ENCODE results near the gene ALDH18A1.
A peak's percentile ranks its signal among the peaks of the same experiment; 100 is the strongest.

Gene ALDH18A1

GRCh38 chr10:95574649-95575365, 81.7 kb downstream of the ALDH18A1 start:
- no peak for DNase-seq

- no peak for DNase-seq
Observed at GRCh38 chr10:95573964-95574604, 82.4 kb downstream of the ALDH18A1 start.

- no peak for DNase-seq
Observed at GRCh38 chr10:95573527-95573926, 83.0 kb downstream of the ALDH18A1 start.

GRCh38 chr10:95572131-95572820, 84.2 kb downstream of the ALDH18A1 start:
- DNase-seq: no peak

GRCh38 chr10:95571390-95571789, 85.1 kb downstream of the ALDH18A1 start:
- DNase-seq: no peak

- no peak for DNase-seq
Observed at GRCh38 chr10:95569368-95569767, 87.1 kb downstream of the ALDH18A1 start.

- no peak for DNase-seq
Observed at GRCh38 chr10:95567903-95568630, 88.4 kb downstream of the ALDH18A1 start.

GRCh38 chr10:95566136-95566535, 90.4 kb downstream of the ALDH18A1 start:
- DNase-seq: no peak

- DNase-seq: no peak
Observed at GRCh38 chr10:95565336-95565735, 91.2 kb downstream of the ALDH18A1 start.

- no peak for DNase-seq
Observed at GRCh38 chr10:95564291-95564690, 92.2 kb downstream of the ALDH18A1 start.

GRCh38 chr10:95562341-95562965, 94.1 kb downstream of the ALDH18A1 start:
- DNase-seq: no peak

GRCh38 chr10:95561864-95562177, 94.7 kb downstream of the ALDH18A1 start:
- DNase-seq: no peak

GRCh38 chr10:95561177-95561863, 95.2 kb downstream of the ALDH18A1 start, which contains the start of gene SORBS1:
TSS of gene SORBS1 (minus strand) at chr10:95561371. CDS start at chr10:95441135, 120,236 bp downstream.
- peak; percentile 93 for DNase-seq

- peak; percentile 29 for DNase-seq
Observed at GRCh38 chr10:95560278-95561176, 96.0 kb downstream of the ALDH18A1 start.

GRCh38 chr10:95559896-95560277, 96.6 kb downstream of the ALDH18A1 start:
- DNase-seq: no peak

- no peak for DNase-seq
Observed at GRCh38 chr10:95559471-95559870, 97.0 kb downstream of the ALDH18A1 start.

- DNase-seq: no peak
Observed at GRCh38 chr10:95558593-95559320, 97.8 kb downstream of the ALDH18A1 start.

GRCh38 chr10:95556994-95557767, 99.3 kb downstream of the ALDH18A1 start:
- DNase-seq: no peak
